Measurements from ENCODE around the gene PYGM. TPM values are rescaled to one million over a fixed set of nuclear protein-coding genes. Genes with fewer than 3 reads are reported as not detected.

PYGM gene
- total RNA-seq, 8 experiments from 2014 or later, result 0.31 to 12.8 (median 2.2) TPM

DNA sequence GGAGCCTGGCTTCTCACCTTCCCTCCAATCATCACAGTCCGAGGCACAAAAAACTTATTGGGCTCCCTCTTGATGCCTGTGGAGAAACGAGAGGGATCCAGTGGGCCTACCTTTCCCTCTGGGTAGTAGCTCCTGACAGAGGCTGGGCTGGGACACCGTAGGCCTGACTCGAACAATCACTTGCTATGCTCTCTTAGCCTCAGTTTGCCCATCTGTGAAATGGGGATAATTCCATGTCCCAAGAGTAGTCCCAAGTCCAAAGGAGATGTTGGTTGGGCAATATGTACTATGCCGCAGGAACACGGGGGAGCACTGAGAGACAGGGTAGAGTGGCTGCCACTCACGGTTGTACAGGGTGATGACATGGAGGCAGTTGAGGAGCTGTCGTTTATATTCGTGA lies 8.2 kb downstream of the PYGM start:
- in situ Hi-C loops (cut with MboI; ENCODE audit: low pct_unique_long_range_greater_than_20kb in 2 of 9, low sequenced_read_pairs in 9 of 9, unreplicated experiment in 9 of 9), result no loop called here
- 70 to 100% (median 93%) methylated on average over 2 to 4 of the region's 9 CpGs; no CpG with 5 or more reads in 3 of the 10 experiments for WGBS, 10 experiments
- Histone ChIP-seq H3K4me1 (replicated peaks in 1 of 2) (peaks cover 11 to 15% of the 10 kb centered on the region in 2 donors), H3K27ac (peak overlapping the region; percentile 57 to 68), H3K4me3 (no peak overlapping the region)
- ATAC-seq (replicated peaks in 6 of 8), result no peak

- H3K4me1 ChIP-seq (replicated peaks in 1 of 2), result peaks cover 11 to 15% of the 10 kb centered on the region in 2 donors
- H3K4me3 ChIP-seq, result no peak overlapping the region
- 40 to 100% (median 94%) methylated on average over 1 to 7 of the region's 9 CpGs; no CpG with 5 or more reads in 7 of the 10 experiments for whole genome bisulfite sequencing, 10 experiments
- in situ Hi-C loops (cut with MboI; ENCODE audit: low pct_unique_long_range_greater_than_20kb in 2 of 9, low sequenced_read_pairs in 9 of 9, unreplicated experiment in 9 of 9), result no loop called here
- peak overlapping the region in 1 of 2 donors; percentile 57 for H3K27ac ChIP-seq
- ATAC-seq (replicated peaks in 6 of 8), result no peak
These were observed 8.6 kb downstream of the PYGM start for GRCh38 chr11:64751136-64751535.

DNA sequence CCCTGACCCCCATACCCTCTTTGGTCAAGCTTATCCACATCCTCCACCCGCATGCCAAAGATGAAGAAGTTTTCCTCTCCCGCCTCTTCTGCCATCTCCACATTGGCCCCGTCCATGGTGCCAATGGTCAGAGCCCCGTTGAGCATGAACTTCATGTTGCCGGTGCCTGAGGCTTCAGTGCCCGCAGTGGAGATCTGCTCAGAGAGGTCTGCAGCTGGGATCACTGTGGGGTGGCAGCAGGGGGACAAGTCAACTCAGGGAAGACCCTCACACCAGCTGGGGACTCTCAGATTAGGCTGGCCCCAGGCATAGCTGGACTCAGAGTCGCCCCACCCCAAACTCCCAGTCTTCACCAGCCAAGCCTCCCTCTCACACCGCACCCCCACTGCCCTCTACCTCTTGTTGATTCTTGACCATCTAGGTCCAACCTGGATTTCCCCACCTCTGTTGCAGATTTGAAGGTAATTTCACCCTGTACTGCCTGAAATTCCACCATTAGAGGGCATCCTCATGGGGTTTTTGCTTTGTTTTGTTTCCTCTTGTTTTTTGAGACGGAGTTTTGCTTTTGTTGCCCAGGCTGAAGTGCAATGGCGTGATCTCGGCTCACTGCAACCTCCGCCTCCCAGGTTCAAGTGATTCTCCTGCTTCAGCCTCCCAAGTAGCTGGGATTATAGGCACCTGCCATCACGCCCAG lies 9.3 kb downstream of the PYGM start:
- in situ Hi-C loops (cut with MboI; ENCODE audit: low pct_unique_long_range_greater_than_20kb in 2 of 9, low sequenced_read_pairs in 9 of 9, unreplicated experiment in 9 of 9), result no loop called here
- Histone ChIP-seq H3K27ac (no peak overlapping the region), H3K4me1 (replicated peaks in 1 of 2) (peaks cover 13 to 15% of the 10 kb centered on the region in 2 donors), H3K4me3 (no peak overlapping the region)
- ATAC-seq (replicated peaks in 6 of 8), result no peak
- WGBS, 10 experiments, result 94 to 100% (median 100%) methylated on average over 3 to 6 of the region's 13 CpGs; no CpG with 5 or more reads in 7 of the 10 experiments

DNA sequence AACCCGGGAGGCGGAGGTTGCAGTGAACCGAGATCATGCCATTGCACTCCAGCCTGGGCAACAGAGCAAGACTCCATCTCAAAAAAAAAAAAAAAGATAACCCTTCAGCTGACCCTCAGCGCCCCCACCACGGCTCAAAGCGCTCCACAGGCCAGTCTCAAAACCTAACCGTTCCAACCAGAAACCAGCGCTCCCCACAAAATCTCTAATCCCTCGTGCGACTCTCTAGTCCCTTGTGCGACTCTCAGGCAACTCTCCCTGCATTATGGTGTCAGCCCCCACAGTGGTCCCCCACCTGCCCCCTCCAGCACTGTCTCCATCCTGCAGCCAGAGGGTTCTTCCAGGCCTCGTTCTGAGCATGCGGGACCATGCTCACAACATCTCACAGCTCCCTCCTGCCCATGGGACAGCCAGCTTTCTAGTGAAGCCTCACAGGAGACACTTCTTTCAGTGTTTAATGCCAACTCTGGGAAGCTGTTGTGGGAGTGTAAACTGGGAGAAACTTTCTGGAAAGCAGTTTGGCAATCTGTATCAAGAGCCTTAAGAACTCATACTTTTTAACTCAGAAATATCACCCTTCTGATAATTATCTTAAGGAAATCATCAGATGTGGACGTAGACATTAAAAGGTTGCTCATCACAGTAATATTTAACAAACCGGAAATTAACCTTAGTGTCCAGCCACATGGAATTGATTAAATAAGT lies 11.7 kb downstream of the PYGM start:
- no peak for ATAC-seq (replicated peaks in 6 of 8)
- WGBS, 10 experiments, result 0 to 100% (median 65%) methylated on average over 1 to 10 of the region's 15 CpGs; no CpG with 5 or more reads in 2 of the 10 experiments
- Histone ChIP-seq H3K4me1 (replicated peaks in 1 of 2) (peaks cover 24 to 34% of the 10 kb centered on the region in 2 donors), H3K4me3 (no peak overlapping the region), H3K27ac (no peak overlapping the region)
- in situ Hi-C loops (cut with MboI; ENCODE audit: low pct_unique_long_range_greater_than_20kb in 2 of 9, low sequenced_read_pairs in 9 of 9, unreplicated experiment in 9 of 9), result no loop called here

- in situ Hi-C loops (cut with MboI; ENCODE audit: low pct_unique_long_range_greater_than_20kb in 2 of 9, low sequenced_read_pairs in 9 of 9, unreplicated experiment in 9 of 9), result no loop called here
- 66 to 100% (median 100%) methylated on average over 1 to 5 of the region's 10 CpGs; no CpG with 5 or more reads in 7 of the 10 experiments for WGBS, 10 experiments
- Histone ChIP-seq H3K4me3 (no peak overlapping the region), H3K27ac (peak overlapping the region in 1 of 2 donors; percentile 47), H3K4me1 (replicated peaks in 1 of 2) (peaks cover 18 to 29% of the 10 kb centered on the region in 2 donors)
- no peak for ATAC-seq (replicated peaks in 6 of 8)
These were observed 13.3 kb downstream of the PYGM start for GRCh38 chr11:64746486-64746885.

DNA sequence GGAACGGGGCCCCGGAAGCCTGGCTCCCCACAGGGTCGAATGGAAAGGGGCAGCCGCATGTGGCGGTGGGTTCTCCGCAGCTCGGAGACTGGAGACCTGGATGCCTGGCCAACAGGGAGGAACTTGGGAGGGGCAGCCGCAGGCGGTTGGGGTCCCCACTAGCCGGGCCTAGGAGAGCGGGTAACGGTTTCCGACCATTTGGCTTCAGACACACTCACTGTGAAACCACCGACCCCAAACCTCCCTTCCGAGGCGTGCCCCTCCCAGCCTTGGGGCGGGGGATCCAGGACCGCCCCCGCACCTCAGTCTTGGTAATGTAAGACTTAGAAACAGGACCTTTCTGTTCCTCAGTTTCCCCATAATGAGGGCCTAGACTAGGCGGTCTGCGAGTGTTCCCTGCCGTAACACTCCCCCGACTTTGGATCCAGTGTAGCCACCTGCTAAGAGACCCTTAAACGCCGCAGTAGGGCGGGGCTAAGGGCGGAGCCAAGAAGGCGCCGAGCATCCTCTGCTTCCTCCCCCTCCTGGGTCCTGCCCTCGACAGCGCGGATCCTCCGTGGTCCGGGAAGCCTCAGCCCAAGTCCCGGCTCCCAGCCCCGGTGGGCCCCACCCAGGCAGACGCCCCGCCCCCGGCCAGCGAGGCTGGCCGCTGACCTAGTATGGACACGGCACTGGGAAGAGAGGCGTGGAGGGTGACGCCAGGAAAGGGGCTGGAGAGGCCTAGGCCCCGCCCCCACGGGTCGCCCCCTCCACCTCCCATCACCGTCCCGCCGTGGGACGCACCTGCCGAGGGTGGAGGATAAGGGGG lies 14.0 kb downstream of the PYGM start:
- 10% methylated on average over 2 of the region's 52 CpGs; no CpG with 5 or more reads in 9 of the 10 experiments for WGBS, 10 experiments
- Histone ChIP-seq H3K27ac (peak overlapping the region in 1 of 2 donors; percentile 79), H3K4me3 (peak overlapping the region; percentile 30 to 37 (median 36)), H3K4me1 (replicated peaks in 1 of 2) (peaks cover 18 to 29% of the 10 kb centered on the region in 2 donors)
- in situ Hi-C loops (cut with MboI; ENCODE audit: low pct_unique_long_range_greater_than_20kb in 2 of 9, low sequenced_read_pairs in 9 of 9, unreplicated experiment in 9 of 9), result no loop called here
- ATAC-seq (replicated peaks in 6 of 8), result peak; percentile 62 to 75 (median 66)

GRCh38 chr11:64745189-64745520 lies 14.6 kb downstream of the PYGM start:
- no CpG with 5 or more reads among the region's 20 CpGs for WGBS, 10 experiments
- H3K4me3 ChIP-seq, result peak overlapping the region; percentile 30 to 37 (median 36)
- H3K27ac ChIP-seq, result peak overlapping the region; percentile 18 to 79
- peak in 5 of 8 experiments; percentile 21 to 46 (median 35) for ATAC-seq (replicated peaks in 6 of 8)
- peaks cover 18 to 29% of the 10 kb centered on the region in 2 donors for H3K4me1 ChIP-seq (replicated peaks in 1 of 2)
- in situ Hi-C loops (cut with MboI; ENCODE audit: low pct_unique_long_range_greater_than_20kb in 2 of 9, low sequenced_read_pairs in 9 of 9, unreplicated experiment in 9 of 9), result no loop called here

GRCh38 chr11:64744544-64745188 lies 15.1 kb downstream of the PYGM start:
- WGBS, 10 experiments, result 0% methylated on average over 1 of the region's 89 CpGs; no CpG with 5 or more reads in 9 of the 10 experiments
- peak in 5 of 8 experiments; percentile 43 to 67 (median 55) for ATAC-seq (replicated peaks in 6 of 8)
- Histone ChIP-seq H3K4me3 (peak overlapping the region; percentile 30 to 37 (median 36)), H3K27ac (peak overlapping the region; percentile 18 to 79), H3K4me1 (replicated peaks in 1 of 2) (peaks cover 18 to 29% of the 10 kb centered on the region in 2 donors)
- in situ Hi-C loops (cut with MboI; ENCODE audit: low pct_unique_long_range_greater_than_20kb in 2 of 9, low sequenced_read_pairs in 9 of 9, unreplicated experiment in 9 of 9), result no loop called here

GRCh38 chr11:64743591-64744543 lies 15.9 kb downstream of the PYGM start, which contains the start of gene RASGRP2:
Gene RASGRP2 (minus strand): TSS chr11:64744142. CDS start chr11:64742866, 1,276 bp downstream.
- WGBS, 10 experiments, result 3 to 23% (median 10%) methylated on average over 3 to 16 of the region's 57 CpGs; no CpG with 5 or more reads in 6 of the 10 experiments
- Histone ChIP-seq H3K27ac (peak within 1 kb of the TSS; percentile 18 to 79), H3K4me3 (peak within 1 kb of the TSS; percentile 30 to 37 (median 36)), H3K4me1 (replicated peaks in 1 of 2) (peaks cover 18 to 29% of the 10 kb centered on the region in 2 donors)
- in situ Hi-C loops (cut with MboI; ENCODE audit: low pct_unique_long_range_greater_than_20kb in 2 of 9, low sequenced_read_pairs in 9 of 9, unreplicated experiment in 9 of 9), result no loop called here
- peak; percentile 2 to 11 (median 10) for ATAC-seq (replicated peaks in 6 of 8)

DNA sequence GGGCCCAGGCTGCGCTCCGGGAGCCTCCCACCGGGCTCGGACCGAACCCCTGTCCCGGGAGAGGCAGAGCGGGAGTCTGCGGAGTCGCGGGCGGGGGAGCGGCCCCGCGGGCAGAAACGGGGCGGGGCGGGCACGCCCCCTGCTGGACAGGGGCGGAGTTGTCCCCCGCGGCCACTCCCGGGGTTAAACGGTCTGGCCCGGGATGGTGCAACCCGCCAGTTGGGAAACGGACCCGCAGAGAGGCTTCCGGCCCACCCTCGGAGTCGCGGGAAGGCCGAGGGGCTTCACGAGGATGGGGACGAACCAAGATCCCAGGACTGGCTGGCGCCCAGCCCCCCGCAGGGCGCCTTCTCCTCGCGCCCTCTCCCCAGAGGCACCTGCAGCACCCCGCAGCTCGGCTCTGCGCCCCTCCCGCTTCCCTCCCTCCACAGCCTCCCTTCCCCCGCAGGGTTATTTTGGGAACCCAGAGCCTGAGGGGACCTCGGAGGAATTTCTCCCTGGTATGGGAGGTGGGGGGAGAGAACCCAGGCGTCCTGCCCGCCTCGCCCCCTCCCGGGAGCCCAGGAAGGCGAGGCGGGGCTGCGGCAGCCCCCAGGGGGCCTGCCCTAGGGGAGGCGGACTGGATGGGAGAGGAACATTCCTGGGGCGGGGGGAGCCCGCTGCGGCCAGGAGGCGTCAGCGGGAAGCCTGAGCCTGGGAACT lies 16.7 kb downstream of the PYGM start:
- peak; percentile 1 to 55 (median 8) for ATAC-seq (replicated peaks in 6 of 8)
- in situ Hi-C loops (cut with MboI; ENCODE audit: low pct_unique_long_range_greater_than_20kb in 2 of 9, low sequenced_read_pairs in 9 of 9, unreplicated experiment in 9 of 9), result no loop called here
- Histone ChIP-seq H3K4me3 (peak overlapping the region in 4 of 5 donors; percentile 3 to 16 (median 6)), H3K27ac (no peak overlapping the region), H3K4me1 (replicated peaks in 1 of 2) (peaks cover 18 to 29% of the 10 kb centered on the region in 2 donors)
- WGBS, 10 experiments, result 11 to 20% methylated on average over 1 to 6 of the region's 58 CpGs; no CpG with 5 or more reads in 8 of the 10 experiments
